ENCODE data around the gene HOXC6.

Gene HOXC6

DNA sequence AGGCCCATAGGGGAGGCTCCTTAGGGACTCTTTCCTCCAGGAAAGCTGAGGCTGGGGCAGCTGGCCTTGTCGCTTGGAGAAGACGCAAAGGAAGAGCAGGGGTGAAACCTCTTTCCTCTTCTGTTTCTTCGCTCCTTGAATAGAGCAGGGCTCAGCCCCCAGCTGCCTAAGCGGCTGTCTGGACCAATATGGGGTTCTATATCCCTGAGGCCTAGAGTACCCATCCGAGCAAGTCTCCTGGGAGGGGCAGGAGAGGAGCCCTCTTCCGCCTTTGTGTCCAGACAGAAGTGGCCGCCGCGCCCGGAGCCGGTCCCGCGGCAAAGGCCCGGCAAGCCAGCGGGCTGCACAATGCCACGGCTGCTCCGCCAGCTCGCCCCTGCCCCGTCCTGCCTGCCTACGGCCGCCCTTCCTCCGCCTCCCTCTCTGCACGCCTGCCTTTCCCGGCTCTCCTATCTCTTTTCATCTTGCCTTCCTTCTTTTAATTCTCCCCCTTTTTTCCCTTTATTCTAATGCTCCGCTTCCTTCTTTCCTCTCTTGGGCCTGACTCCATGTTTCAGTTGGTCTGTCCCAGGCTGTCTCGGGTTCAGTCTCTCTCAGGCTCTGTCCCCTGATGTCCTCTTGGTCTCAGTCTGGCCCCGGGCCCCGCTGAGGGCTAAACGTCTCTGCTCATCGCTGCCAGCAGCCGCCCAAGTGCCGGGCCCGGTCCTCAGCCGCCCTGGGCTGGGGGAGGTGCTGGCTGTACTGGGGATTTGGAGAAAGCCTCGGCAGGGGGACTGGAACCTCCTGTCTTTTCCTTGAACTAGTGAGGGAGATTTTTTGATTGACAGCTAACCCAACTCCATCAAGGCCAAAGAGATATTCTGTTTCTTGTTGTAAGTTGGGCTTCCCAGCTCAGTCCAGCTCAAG is 30.8 kb upstream of the HOXC6 start:
- H3K27me3 ChIP-seq (ENCODE audit: insufficient read depth, poor library complexity, severe bottlenecking): peaks cover 98% of the 10 kb centered on the region
- DNase-seq (ENCODE audit: low spot score) (no peak), ATAC-seq (ENCODE audit: low read depth) (no peak)
- H3K4me3 ChIP-seq (ENCODE audit: severe bottlenecking): no peak overlapping the region
- H3K36me3 ChIP-seq (ENCODE audit: low read depth): no peaks in the 10 kb centered on the region
- H3K4me1 ChIP-seq (ENCODE audit: insufficient read depth, poor library complexity, severe bottlenecking): no peaks in the 10 kb centered on the region
- TF ChIP-seq, protein P1, sequence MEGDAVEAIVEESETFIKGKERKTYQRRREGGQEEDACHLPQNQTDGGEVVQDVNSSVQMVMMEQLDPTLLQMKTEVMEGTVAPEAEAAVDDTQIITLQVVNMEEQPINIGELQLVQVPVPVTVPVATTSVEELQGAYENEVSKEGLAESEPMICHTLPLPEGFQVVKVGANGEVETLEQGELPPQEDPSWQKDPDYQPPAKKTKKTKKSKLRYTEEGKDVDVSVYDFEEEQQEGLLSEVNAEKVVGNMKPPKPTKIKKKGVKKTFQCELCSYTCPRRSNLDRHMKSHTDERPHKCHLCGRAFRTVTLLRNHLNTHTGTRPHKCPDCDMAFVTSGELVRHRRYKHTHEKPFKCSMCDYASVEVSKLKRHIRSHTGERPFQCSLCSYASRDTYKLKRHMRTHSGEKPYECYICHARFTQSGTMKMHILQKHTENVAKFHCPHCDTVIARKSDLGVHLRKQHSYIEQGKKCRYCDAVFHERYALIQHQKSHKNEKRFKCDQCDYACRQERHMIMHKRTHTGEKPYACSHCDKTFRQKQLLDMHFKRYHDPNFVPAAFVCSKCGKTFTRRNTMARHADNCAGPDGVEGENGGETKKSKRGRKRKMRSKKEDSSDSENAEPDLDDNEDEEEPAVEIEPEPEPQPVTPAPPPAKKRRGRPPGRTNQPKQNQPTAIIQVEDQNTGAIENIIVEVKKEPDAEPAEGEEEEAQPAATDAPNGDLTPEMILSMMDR (IDR thresholded peaks at IDR 0.05; ENCODE audit: poor library complexity, severe bottlenecking): no peak
- H3K9me3 ChIP-seq (ENCODE audit: severe bottlenecking): no peaks in the 10 kb centered on the region
- no peak overlapping the region for H3K27ac ChIP-seq (ENCODE audit: poor library complexity, severe bottlenecking)

DNA sequence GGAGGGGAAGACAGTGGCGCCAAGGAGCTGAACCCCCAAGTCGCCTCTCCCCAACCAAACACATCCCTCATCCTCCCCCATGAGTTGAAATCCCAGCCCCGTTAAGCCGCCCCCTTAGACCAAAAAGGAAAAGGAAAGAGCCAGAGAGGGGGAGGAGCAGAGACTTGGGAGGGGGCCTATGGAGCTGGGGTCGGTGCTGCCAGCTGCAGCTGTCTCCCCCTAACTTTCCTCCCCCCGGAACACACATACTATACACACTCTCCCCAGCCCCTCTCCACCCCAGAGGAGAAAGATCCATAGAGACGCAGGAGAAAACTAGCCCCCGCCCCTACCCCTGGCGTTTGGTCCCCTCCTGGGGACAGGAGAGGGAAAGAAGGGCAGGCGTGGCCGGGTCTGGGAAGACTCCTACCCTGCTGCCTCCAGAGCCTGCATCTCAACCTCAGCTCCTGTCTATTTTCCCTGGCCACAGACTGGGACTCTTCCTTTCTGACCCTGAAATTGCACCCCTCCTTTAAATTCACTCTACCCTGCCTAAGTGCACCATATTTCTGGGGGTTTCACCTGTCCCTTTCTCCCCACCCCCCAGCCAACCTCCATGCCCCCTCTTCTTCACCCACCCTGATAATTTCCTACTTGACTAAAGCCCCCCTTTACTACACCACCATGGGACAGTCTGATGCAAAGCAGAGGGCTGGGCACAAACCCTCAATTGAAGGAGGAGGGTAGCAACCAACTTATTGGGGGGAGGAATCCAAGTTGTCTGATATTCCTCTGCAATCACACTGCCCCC is 29.9 kb upstream of the HOXC6 start:
- Histone ChIP-seq H3K9me3 (ENCODE audit: severe bottlenecking) (no peaks in the 10 kb centered on the region), H3K4me3 (ENCODE audit: severe bottlenecking) (no peak overlapping the region), H3K4me1 (ENCODE audit: insufficient read depth, poor library complexity, severe bottlenecking) (no peaks in the 10 kb centered on the region), H3K27me3 (ENCODE audit: insufficient read depth, poor library complexity, severe bottlenecking) (peaks cover 93% of the 10 kb centered on the region), H3K27ac (ENCODE audit: poor library complexity, severe bottlenecking) (no peak overlapping the region), H3K36me3 (ENCODE audit: low read depth) (no peaks in the 10 kb centered on the region)
- ATAC-seq (ENCODE audit: low read depth) (no peak), DNase-seq (ENCODE audit: low spot score) (no peak)
- TF ChIP-seq, protein P1 (IDR thresholded peaks at IDR 0.05; ENCODE audit: poor library complexity, severe bottlenecking): no peak

GRCh38 chr12:53998900-53999236 is 29.4 kb upstream of the HOXC6 start:
- H3K4me1 ChIP-seq (ENCODE audit: insufficient read depth, poor library complexity, severe bottlenecking): no peaks in the 10 kb centered on the region
- H3K27ac ChIP-seq (ENCODE audit: poor library complexity, severe bottlenecking): no peak overlapping the region
- peak overlapping the region; percentile 44 for H3K4me3 ChIP-seq (ENCODE audit: severe bottlenecking)
- no peak for DNase-seq (ENCODE audit: low spot score)
- no peaks in the 10 kb centered on the region for H3K9me3 ChIP-seq (ENCODE audit: severe bottlenecking)
- peaks cover 90% of the 10 kb centered on the region for H3K27me3 ChIP-seq (ENCODE audit: insufficient read depth, poor library complexity, severe bottlenecking)
- ATAC-seq (ENCODE audit: low read depth): no peak
- no peaks in the 10 kb centered on the region for H3K36me3 ChIP-seq (ENCODE audit: low read depth)
- TF ChIP-seq, protein P1 (IDR thresholded peaks at IDR 0.05; ENCODE audit: poor library complexity, severe bottlenecking): no peak

DNA sequence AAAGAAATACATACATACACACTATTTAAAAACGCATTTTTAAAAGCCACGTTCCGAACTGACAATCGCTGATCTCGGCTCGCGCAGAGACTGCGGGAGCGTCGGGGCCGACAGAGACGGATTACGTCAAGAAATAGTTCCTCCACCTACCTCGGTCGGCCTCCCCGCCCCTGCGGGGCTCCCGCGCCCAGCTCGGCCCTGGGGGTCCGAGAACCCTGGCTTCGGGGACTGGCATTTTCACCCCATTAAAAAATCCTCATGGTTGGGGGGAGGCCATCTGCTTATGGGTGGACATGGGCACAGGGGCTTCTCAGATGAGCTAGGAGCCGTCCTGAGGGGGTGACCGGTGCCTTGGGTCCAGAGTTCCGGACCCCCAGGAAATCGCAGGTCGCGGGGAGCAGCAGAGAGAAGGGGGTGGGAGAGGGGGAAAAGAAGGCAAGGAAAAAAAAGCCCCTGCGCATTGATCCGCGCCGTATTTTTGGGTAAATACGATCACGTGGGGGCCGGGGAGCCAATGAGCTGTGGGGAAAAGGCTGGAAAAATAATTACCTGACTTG is 28.6 kb upstream of the HOXC6 start:
- H3K4me1 ChIP-seq (ENCODE audit: insufficient read depth, poor library complexity, severe bottlenecking): no peaks in the 10 kb centered on the region
- TF ChIP-seq, protein P1 (IDR thresholded peaks at IDR 0.05; ENCODE audit: poor library complexity, severe bottlenecking): no peak
- peaks cover 90% of the 10 kb centered on the region for H3K27me3 ChIP-seq (ENCODE audit: insufficient read depth, poor library complexity, severe bottlenecking)
- H3K9me3 ChIP-seq (ENCODE audit: severe bottlenecking): no peaks in the 10 kb centered on the region
- 0 out of 3 replicates have a peak, but pooled peaks have one; percentile 5 for ATAC-seq (ENCODE audit: low read depth)
- H3K36me3 ChIP-seq (ENCODE audit: low read depth): no peaks in the 10 kb centered on the region
- peak overlapping the region; percentile 44 for H3K4me3 ChIP-seq (ENCODE audit: severe bottlenecking)
- peak overlapping the region; percentile 20 for H3K27ac ChIP-seq (ENCODE audit: poor library complexity, severe bottlenecking)
- no peak for DNase-seq (ENCODE audit: low spot score)
